HG02571 (cell line): ENCODE data around the gene PRPH.
"Not testable (repeated sequence)": the region's sequence is repeated elsewhere in the genome, so short reads cannot be mapped to it uniquely, and the experiment has no call there.

Experiments used
- ATAC-seq: cut with Tn5 transposase; IDR thresholded peaks from one replicate; pipeline ENCODE4 v1.9.1; 2021; ENCODE audit warnings: mild to moderate bottlenecking, moderate library complexity; ENCODE audit not compliant: unreplicated experiment

Gene PRPH

GRCh38 chr12:49332441-49332861, 37.5 kb downstream of the PRPH start:
- no peak for ATAC-seq

GRCh38 chr12:49332891-49333371, 38.0 kb downstream of the PRPH start:
- no peak for ATAC-seq

- not testable (repeated sequence) for ATAC-seq
Measured at GRCh38 chr12:49333778-49334177, 38.8 kb downstream of the PRPH start.

- no peak for ATAC-seq
Measured at GRCh38 chr12:49334226-49334625, 39.3 kb downstream of the PRPH start.

- ATAC-seq = no peak
Measured at GRCh38 chr12:49334681-49335080, 39.7 kb downstream of the PRPH start.

- no peak for ATAC-seq
Measured at GRCh38 chr12:49335118-49335954, 40.4 kb downstream of the PRPH start.

- ATAC-seq = no peak
Measured at GRCh38 chr12:49335955-49336644, 41.2 kb downstream of the PRPH start.

- ATAC-seq = no peak
Measured at GRCh38 chr12:49336645-49337584, 42.0 kb downstream of the PRPH start, which contains the start of gene C1QL4. C1QL4 (minus strand) TSS chr12:49337188; CDS start chr12:49336477, 711 bp downstream.

GRCh38 chr12:49338830-49339463, 44.0 kb downstream of the PRPH start:
- ATAC-seq = no peak

- ATAC-seq = no peak
Measured at GRCh38 chr12:49339464-49339861, 44.5 kb downstream of the PRPH start.

- ATAC-seq = no peak
Measured at GRCh38 chr12:49340095-49340870, 45.3 kb downstream of the PRPH start.

- ATAC-seq = no peak
Measured at GRCh38 chr12:49340971-49341776, 46.2 kb downstream of the PRPH start.

GRCh38 chr12:49341777-49342065, 46.8 kb downstream of the PRPH start:
- ATAC-seq = no peak

GRCh38 chr12:49342066-49342913, 47.3 kb downstream of the PRPH start:
- peak; percentile 46 for ATAC-seq

- no peak for ATAC-seq
Measured at GRCh38 chr12:49342914-49343731, 48.2 kb downstream of the PRPH start.

- ATAC-seq = no peak
Measured at GRCh38 chr12:49344486-49345050, 49.6 kb downstream of the PRPH start.
